HepG2 (cell line): Measurements from ENCODE around the gene TEKT5. TPM values are rescaled to one million over a fixed set of nuclear protein-coding genes. Genes with fewer than 3 reads are reported as not detected.

Experiments used
- ATF2 ChIP-seq: sonication (generic); formaldehyde crosslinking; IDR thresholded peaks from 2 replicates; pipeline ENCODE4 v1.4.0; 2020; ENCODE audit warnings: missing genetic modification reagents
- BCL6 ChIP-seq: IDR thresholded peaks from 2 replicates; pipeline ENCODE4 v1.6.1; 2016; ENCODE audit warnings: missing genetic modification reagents, missing compliant biosample characterization
- E2F5 ChIP-seq: sonication (generic); formaldehyde crosslinking; conservative IDR thresholded peaks from 2 replicates; pipeline ENCODE4 v1.4.0; 2020; ENCODE audit warnings: missing genetic modification reagents
- ERF ChIP-seq: IDR thresholded peaks from 2 replicates; pipeline ENCODE4 v1.6.1; 2018; ENCODE audit warnings: missing biosample characterization, missing genetic modification reagents
- ETV6 ChIP-seq: sonication (generic); formaldehyde crosslinking; conservative IDR thresholded peaks from 2 replicates; pipeline ENCODE4 v1.4.0; 2020; ENCODE audit warnings: missing genetic modification reagents
- HNRNPK ChIP-seq: fragments of 200-400 bp; formaldehyde crosslinking; IDR thresholded peaks from 2 replicates; pipeline ENCODE4 v1.6.1; 2018; ENCODE audit warnings: low read length, low read depth, moderate library complexity, mild to moderate bottlenecking; ENCODE audit not compliant: poor library complexity, severe bottlenecking
- KLF6 ChIP-seq: IDR thresholded peaks from 2 replicates; pipeline ENCODE4 v1.8.0; 2016; ENCODE audit warnings: missing biosample characterization, missing genetic modification reagents
- NFKBIZ ChIP-seq: IDR thresholded peaks from 2 replicates; pipeline ENCODE4 v1.6.1; 2018; ENCODE audit warnings: missing genetic modification reagents, missing compliant biosample characterization
- PATZ1 ChIP-seq: sonication (generic); formaldehyde crosslinking; IDR thresholded peaks from 2 replicates; pipeline ENCODE4 v1.4.0; 2020; ENCODE audit warnings: missing genetic modification reagents
- SSRP1 ChIP-seq: IDR thresholded peaks from 2 replicates; pipeline ENCODE4 v1.6.1; 2016; ENCODE audit warnings: control low read depth
- TEAD2 ChIP-seq: sonication (generic); formaldehyde crosslinking; IDR thresholded peaks from 2 replicates; pipeline ENCODE4 v1.9.0; 2021; ENCODE audit warnings: missing genetic modification reagents
- TP53 ChIP-seq: sonication (generic); formaldehyde crosslinking; conservative IDR thresholded peaks from 2 replicates; pipeline ENCODE4 v1.4.0; 2020; ENCODE audit warnings: missing genetic modification reagents
- YY1 ChIP-seq: IDR thresholded peaks from 2 replicates; pipeline ENCODE4 v1.6.1; 2011; ENCODE audit warnings: low read length, low read depth, moderate library complexity, mild to moderate bottlenecking; ENCODE audit not compliant: insufficient read depth, insufficient replicate concordance
- ZFP91 ChIP-seq: sonication (generic); formaldehyde crosslinking; IDR thresholded peaks from 2 replicates; pipeline ENCODE4 v1.9.0; 2022; ENCODE audit warnings: missing genetic modification reagents, mild to moderate bottlenecking, borderline replicate concordance
- ZNF572 ChIP-seq: sonication (generic); formaldehyde crosslinking; IDR thresholded peaks from 2 replicates; pipeline ENCODE4 v1.5.1; 2020; ENCODE audit warnings: mild to moderate bottlenecking, missing genetic modification reagents
- ZNF574 ChIP-seq: sonication (generic); formaldehyde crosslinking; IDR thresholded peaks from 2 replicates; pipeline ENCODE4 v1.4.0; 2020; ENCODE audit warnings: missing genetic modification reagents
- ZSCAN5A ChIP-seq: sonication (generic); formaldehyde crosslinking; IDR thresholded peaks from 2 replicates; pipeline ENCODE4 v1.8.0; 2022; ENCODE audit warnings: mild to moderate bottlenecking, missing genetic modification reagents, borderline replicate concordance
- ZZZ3 ChIP-seq: sonication (generic); formaldehyde crosslinking; IDR thresholded peaks from 2 replicates; pipeline ENCODE4 v1.4.0; 2020; ENCODE audit warnings: missing genetic modification reagents, mild to moderate bottlenecking, borderline replicate concordance
- polyA plus RNA-seq, 8 experiments: library from polyadenylated mRNA; depleted of rRNA in 3 of 8; stranded (reverse) in 7 of 8; unstranded in 1 of 8; fragments of >200 nt; fragmentation: Illumina TruSeq in 4 of 8; extraction: Trizol in 4 of 8; gene quantifications; 2 replicates each; pipeline versions ENCODE4 v1.2.1 to v1.2.3, GENCODE V29; 2011 to 2016; ENCODE audit warnings: low read depth in 4 of 8, missing spikeins in 1 of 8, mixed read lengths in 1 of 8; ENCODE audit not compliant: insufficient read depth in 1 of 8
- total RNA-seq, 5 experiments: library from RNA; depleted of rRNA; stranded (reverse); fragments of >200 nt; fragmentation: Illumina TruSeq; extraction: Trizol; gene quantifications; 2 replicates each; pipeline ENCODE4 v1.2.3, GENCODE V29; 2016; ENCODE audit warnings: low read depth in 1 of 5

Gene TEKT5
- total and polyA plus RNA-seq, 2 of the 13 experiments (the other 11 are each of a cell fraction or from before 2014, with no cell fraction given): 0.16 TPM; not detected in 1

- peak; percentile 86 for TF ChIP-seq PATZ1 (CRISPR knock-in tag)
- no peak for TF ChIP-seq ETV6
- no peak for TF ChIP-seq ZZZ3 (CRISPR knock-in tag)
- no peak for TF ChIP-seq TP53
- peak; percentile 74 for TF ChIP-seq YY1
- peak; percentile 74; the same call in 1 of the 2 replicates for TF ChIP-seq ERF (CRISPR knock-in tag)
- no peak for TF ChIP-seq ATF2 (CRISPR knock-in tag)
- peak; percentile 56 for TF ChIP-seq ZNF574 (CRISPR knock-in tag)
- no peak for TF ChIP-seq TEAD2 (CRISPR knock-in tag)
- TF ChIP-seq SSRP1 (CRISPR knock-in tag): no peak
- peak; percentile 62 for TF ChIP-seq BCL6 (CRISPR knock-in tag)
- 0 out of 2 replicates have a peak, but pooled peaks have one; percentile 24 for TF ChIP-seq NFKBIZ (CRISPR knock-in tag)
- no peak for TF ChIP-seq ZSCAN5A
- no peak for TF ChIP-seq HNRNPK
- no peak for TF ChIP-seq E2F5 (CRISPR knock-in tag)
- peak; percentile 63; the same call in 1 of the 2 replicates for TF ChIP-seq ZFP91 (CRISPR knock-in tag)
- peak; percentile 79 for TF ChIP-seq ZNF572
- no peak for TF ChIP-seq KLF6
Measured at GRCh38 chr16:10728003-10728887, 33.5 kb upstream of the TEKT5 start (continued).
